AG08396 (cell line): ENCODE data around the gene DNM1.
A peak's percentile ranks its signal among the peaks of the same experiment; 100 is the strongest.

Experiments used
- DNase-seq: peaks from one replicate; pipeline ENCODE4 v3.0.0; 2012; ENCODE audit warnings: low spot score, mixed read lengths

DNM1 gene

DNA sequence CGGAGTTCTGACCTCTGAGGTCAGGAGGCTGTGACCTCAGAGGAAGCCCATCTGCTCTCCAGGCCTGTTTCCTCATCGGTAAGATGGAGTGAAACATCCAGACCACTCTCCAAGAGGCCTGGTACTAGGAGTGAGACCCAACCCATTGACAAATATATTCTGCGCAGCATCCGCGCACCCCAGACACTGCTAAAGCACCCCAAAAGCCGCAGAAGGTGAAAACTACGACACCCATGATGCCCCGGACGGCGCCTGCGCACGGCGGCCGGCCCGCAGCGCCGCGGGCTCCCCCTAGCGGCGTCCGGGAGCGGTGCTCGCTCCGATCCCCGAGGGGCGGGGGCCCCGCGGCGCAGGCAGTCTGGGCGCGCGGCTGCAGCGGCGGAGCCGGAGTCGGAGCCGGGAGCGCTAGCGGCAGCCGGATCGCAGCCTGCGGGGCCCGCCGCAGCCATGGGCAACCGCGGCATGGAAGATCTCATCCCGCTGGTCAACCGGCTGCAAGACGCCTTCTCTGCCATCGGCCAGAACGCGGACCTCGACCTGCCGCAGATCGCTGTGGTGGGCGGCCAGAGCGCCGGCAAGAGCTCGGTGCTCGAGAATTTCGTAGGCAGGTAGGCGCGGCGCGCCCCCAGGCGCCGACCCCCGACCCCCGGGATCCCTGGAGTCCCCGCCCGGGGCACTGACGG lies at the start of gene DNM1:
TSS of gene DNM1 (plus strand) at position 356 of the 683 bp plus-strand sequence. CDS start at position 448, 92 bp downstream.
- DNase-seq = peak; percentile 99

DNA sequence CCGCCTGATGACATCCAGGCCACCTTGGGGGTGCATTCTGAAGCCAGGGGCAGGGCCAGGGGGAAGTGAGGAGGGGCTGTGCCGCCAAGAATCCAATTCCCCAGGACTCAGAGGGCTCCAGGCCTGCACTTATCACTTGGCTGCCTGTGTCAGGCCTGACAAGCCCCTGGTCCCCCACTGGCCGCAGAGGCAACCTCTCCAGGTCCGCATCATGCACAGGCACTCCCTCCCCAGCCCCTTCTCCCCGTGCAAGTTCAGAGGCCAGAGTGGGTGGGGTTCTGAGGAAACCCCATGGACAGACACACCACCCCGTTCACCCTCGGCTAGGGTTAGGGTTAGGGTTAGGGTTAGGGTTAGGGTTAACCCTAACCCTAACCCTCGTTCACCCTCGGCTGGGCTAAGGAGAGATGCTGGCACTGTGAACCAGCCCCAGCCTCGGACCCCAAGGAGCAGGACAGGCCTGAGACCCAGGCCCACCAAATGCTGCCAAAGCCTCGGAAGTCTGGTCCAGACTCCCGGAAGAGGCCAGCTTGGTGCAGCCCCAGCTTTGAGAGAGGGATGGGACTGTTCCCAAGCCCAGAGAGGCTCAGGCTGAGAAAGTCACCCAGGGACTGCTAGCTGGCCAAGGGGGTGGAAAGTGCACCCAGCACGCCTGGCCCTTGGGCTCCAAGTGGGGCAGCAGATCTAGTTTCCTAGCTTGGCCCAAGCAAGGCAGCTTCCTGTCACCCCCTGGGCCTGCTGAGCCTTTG lies 49.1 kb upstream of the DNM1 start:
- DNase-seq = no peak

GRCh38 chr9:128155736-128156500 lies 47.3 kb upstream of the DNM1 start:
- no peak for DNase-seq

GRCh38 chr9:128159522-128159783 lies 43.7 kb upstream of the DNM1 start:
- no peak for DNase-seq

DNA sequence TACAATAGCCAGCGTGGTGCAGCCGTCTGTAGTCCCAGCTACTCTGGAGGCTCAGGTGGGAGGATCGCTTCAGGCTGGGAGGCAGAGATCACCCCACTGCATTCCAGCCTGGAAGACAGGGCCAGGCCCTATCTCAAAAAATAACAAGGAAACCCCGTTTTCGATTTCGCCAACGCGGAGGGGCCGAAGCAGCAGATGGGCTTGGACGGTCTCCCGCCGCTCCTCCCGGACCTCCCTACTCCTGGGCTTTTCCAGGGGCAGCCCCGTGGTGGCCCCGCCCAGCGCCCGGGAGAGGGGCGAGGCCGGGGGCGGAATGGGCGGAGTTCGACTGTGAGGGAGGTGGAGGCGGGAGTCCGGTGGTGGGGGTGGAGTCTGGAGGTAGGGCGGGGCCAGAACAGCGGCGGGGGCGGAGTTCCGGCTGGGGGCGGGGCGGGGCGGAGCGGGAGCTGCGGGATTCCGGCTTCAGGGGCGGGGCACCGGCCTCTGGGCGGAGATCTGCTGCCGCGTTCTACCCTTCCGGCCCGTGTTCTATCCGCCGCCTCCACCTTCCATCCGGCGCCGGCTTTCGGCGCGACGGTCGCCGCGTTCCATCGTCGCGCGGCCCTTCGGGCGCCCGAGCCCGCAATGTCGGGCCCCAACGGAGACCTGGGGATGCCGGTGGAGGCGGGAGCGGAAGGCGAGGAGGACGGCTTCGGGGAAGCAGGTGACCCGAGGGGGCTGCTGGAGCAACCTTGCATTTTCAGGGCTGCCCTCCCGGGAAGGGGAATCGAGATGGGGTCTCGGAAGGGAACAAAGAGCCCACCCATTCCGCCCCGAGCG lies 43.2 kb upstream of the DNM1 start, which contains the start of gene BBLN:
TSS of gene BBLN (plus strand) at position 482 of the 819 bp plus-strand sequence. CDS start at position 625, 143 bp downstream.
- peak; percentile 99 for DNase-seq

- DNase-seq = peak; percentile 56
These were observed 42.6 kb upstream of the DNM1 start for GRCh38 chr9:128160603-128160987.

GRCh38 chr9:128161215-128161902 lies 41.8 kb upstream of the DNM1 start:
- no peak for DNase-seq

DNA sequence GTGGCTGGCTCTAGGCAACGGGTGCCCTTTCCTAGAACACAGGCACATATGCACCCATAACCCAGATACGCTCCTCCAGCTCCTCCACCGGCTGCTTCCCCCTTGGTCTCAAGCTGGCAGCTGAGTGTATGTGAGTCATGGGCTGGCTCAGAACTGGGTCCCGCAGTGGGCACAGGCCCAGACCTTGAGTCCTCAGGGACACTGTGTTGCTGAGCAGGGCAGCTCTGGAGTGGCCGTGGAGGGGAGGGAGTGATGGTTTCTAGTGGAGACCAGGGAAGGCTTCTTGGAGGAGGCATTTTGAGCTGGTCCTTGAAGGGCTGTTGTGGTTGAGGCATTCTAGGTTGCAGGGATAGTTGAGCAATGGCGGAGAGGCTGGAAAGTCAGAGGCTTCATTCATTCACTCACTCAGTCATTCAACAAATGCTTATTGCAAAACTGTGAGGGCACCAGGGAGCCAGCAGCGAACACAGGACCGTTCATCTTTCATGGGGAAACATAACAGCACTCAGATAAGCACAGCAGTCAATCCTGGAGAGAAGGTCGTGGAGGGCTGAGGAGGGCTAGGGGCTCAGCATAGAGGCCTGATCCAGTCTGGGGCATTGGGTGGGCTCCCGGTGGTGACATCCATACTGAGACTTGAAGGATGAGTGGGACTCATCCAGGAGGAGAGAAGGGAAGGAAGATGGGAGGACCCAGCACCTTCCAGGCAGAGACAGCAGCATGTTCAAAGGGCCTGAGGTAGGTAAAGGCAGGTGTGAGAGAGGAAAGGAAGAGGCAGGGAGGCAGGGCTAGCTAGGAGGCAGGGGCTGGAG lies 40.8 kb upstream of the DNM1 start:
- peak; percentile 50 for DNase-seq

DNA sequence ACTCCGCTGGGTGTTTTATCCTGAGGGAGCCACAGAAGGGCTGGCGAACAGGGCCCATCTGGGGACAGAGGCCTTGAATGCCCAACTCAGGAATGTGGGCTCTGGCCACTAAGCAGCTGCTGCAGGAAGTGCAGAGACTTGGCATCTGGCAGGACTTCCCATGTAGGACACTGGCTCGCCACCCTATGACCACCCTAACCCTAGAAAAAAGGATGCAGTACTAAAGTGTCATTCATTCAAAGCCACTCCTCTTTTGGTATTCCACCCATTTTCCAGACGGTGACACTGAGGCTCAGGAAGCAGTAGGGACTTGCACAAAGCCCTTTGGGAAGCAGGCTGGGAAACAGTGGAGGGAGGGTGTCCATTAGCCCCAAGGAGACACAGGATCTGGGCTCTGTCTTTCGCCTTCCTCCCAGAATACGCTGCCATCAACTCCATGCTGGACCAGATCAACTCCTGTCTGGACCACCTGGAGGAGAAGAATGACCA lies 40.1 kb upstream of the DNM1 start:
- DNase-seq = no peak

DNA sequence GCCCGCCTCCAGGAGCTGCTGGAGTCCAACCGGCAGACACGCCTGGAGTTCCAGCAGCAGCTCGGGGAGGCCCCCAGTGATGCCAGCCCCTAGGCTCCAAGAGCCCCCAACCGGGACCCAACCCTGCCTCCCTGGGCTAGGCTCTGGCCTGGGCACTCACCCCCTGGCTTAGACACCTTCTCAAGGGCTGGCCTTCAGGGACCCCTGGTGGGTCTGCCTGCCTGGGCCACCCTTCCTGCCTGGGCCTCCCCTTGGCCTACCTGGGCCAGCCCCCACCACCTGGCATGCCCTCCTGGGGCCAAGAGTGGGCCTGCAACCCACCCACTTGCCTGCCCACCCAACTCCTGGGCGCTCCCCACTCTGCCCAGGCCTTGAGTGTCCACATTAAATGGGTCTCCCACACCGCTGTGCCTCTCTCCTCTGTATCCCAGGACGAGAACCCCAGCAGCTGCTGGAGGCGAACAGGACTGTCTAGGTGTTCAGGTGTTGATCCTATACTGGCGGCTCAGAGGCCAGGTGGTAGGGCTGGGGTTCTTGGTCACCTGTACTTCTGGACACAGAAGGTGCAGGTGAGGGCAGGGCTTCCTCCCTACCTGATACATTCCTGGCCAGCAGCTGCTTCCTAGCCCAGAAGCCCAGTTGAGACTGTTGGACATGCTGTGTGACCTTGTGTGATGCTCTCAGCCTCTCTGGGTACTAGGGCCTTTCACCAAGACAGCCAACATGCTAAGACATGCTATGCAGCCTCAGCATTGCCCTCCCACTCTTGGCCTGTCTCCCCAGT lies 39.5 kb upstream of the DNM1 start:
- DNase-seq = no peak

GRCh38 chr9:128164307-128164885 lies 38.8 kb upstream of the DNM1 start:
- no peak for DNase-seq

DNA sequence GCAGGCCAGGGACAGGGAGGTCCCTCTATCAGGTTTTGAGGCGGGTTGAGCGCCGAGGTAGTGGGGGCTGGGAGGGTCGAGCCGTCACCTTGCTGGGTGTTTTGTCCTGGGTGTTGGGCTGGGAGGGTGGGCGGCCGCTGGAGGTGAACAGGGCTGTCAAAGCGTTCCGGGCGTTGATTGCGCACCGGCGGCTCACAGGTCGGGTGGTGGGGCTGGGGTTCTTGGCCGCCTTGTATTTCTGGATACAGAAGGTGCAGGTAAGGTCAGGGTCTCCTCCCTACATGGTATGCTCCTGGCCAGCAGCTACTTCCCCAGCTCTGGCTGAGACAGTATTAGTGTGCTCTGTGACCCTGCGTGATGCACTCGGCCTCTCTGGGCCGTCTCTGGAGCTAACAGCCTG lies 37.0 kb upstream of the DNM1 start:
- DNase-seq = no peak

- no peak for DNase-seq
These were observed 36.0 kb upstream of the DNM1 start for GRCh38 chr9:128167209-128167608.

DNA sequence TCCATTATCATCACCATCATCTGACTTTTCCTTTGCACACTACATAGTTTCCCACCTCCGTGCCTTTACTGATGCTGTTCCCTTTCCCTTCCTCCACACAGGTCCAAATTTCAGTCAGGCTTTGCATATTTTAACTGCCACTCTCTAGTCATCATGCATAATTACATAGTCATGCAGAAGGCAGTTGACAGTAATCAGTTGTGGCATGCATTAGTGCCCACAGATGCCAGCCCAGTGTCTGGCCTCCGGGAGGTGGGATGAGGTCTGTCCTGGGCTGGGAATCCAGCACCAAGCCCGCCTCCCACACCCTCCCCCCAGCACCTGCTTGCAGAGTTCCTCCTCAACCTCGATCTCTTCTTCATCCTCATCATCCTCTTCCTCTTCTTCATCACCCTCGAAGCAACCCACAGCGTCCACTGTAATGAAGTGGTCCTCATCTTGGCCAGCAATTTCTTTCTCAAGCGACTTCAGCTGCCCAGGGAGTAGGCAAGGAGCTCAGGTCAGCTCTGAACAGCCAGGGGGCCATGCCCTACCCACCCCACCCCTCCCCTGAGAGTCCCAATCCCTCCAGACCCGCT lies 34.4 kb upstream of the DNM1 start:
- DNase-seq = peak; percentile 42

- no peak for DNase-seq
These were observed 33.7 kb upstream of the DNM1 start for GRCh38 chr9:128169492-128169891.

GRCh38 chr9:128169925-128170324 lies 33.3 kb upstream of the DNM1 start:
- DNase-seq = no peak

GRCh38 chr9:128174062-128174461 lies 29.1 kb upstream of the DNM1 start:
- DNase-seq = no peak

- DNase-seq = peak; percentile 61
These were observed 28.0 kb upstream of the DNM1 start for GRCh38 chr9:128175102-128175563.

GRCh38 chr9:128175726-128176125 lies 27.5 kb upstream of the DNM1 start:
- no peak for DNase-seq
